Smooth muscle cell (in vitro differentiated cells): ENCODE measurements around the gene ALB. TPM values are rescaled to one million over a fixed set of nuclear protein-coding genes. Genes with fewer than 3 reads are reported as not detected.

ENCODE experiments used
- DNase-seq: peaks from one replicate; lab custom pipeline; 2025; ENCODE audit not compliant: unreplicated experiment; lab: John Stamatoyannopoulos, UW
- H2AFZ ChIP-seq: fragments of 200-600 bp; sonication (generic); 2 replicates; pipeline ENCODE4 v1.6.0; 2016; ENCODE audit warnings: antibody characterized with exemption, low read depth, mild to moderate bottlenecking
- H3F3A ChIP-seq: fragments of 200-600 bp; sonication (generic); 2 replicates; pipeline ENCODE4 v1.6.0; 2017; ENCODE audit warnings: antibody characterized with exemption, low read depth
- H3K27ac ChIP-seq: fragments of 200-600 bp; sonication (generic); 2 replicates; pipeline ENCODE4 v1.5.1; 2016; ENCODE audit warnings: low read depth, mild to moderate bottlenecking
- H3K27me3 ChIP-seq: fragments of 200-600 bp; sonication (generic); 2 replicates; pipeline ENCODE4 v1.6.1; 2016; ENCODE audit warnings: low read depth, mild to moderate bottlenecking
- H3K36me3 ChIP-seq: fragments of 200-600 bp; sonication (generic); 2 replicates; pipeline ENCODE4 v1.5.1; 2016; ENCODE audit warnings: low read depth
- H3K4me1 ChIP-seq: fragments of 200-600 bp; sonication (generic); 2 replicates; pipeline ENCODE4 v1.5.1; 2016; ENCODE audit warnings: low read depth
- H3K4me2 ChIP-seq: fragments of 200-600 bp; sonication (generic); 2 replicates; pipeline ENCODE4 v1.6.0; 2016; ENCODE audit warnings: mild to moderate bottlenecking
- H3K4me3 ChIP-seq: fragments of 200-600 bp; sonication (generic); 2 replicates; pipeline ENCODE4 v1.5.1; 2016; ENCODE audit warnings: mild to moderate bottlenecking
- H3K79me2 ChIP-seq: fragments of 200-600 bp; sonication (generic); 2 replicates; pipeline ENCODE4 v1.6.0; 2016; ENCODE audit warnings: low read depth, mild to moderate bottlenecking
- H3K9ac ChIP-seq: fragments of 200-600 bp; sonication (generic); 2 replicates; pipeline ENCODE4 v1.6.0; 2016; ENCODE audit warnings: low read depth
- H3K9me3 ChIP-seq: fragments of 200-600 bp; sonication (generic); replicated peaks from 2 replicates; pipeline ENCODE4 v1.5.1; 2016; ENCODE audit warnings: low read depth
- H4K20me1 ChIP-seq: fragments of 200-600 bp; sonication (generic); 2 replicates; pipeline ENCODE4 v1.6.0; 2016; ENCODE audit warnings: low read depth
- WGBS: methylation state at CpG from one replicate; pipeline ENCODE4 v1.1.7; 2016; ENCODE audit warnings: low lambda C conversion rate; 5-methylcytosine and 5-hydroxymethylcytosine counted together
- polyA plus RNA-seq: library from polyadenylated mRNA; unstranded; fragments of >200 nt; fragmentation: Nextera tagmentation; extraction: Ambion mirVana; gene quantifications from 2 replicates; pipeline ENCODE4 v1.2.1, GENCODE V29; 2016
- total RNA-seq: library from RNA; depleted of rRNA; stranded (reverse); fragments of >200 nt; gene quantifications from 2 replicates; pipeline ENCODE4 v1.2.3, GENCODE V29; 2014
- TF ChIP-seq, protein P1 (sequence below): fragments of 200-600 bp; sonication (generic); IDR thresholded peaks from 2 replicates; pipeline ENCODE4 v1.5.1; 2017; ENCODE audit warnings: borderline replicate concordance, mild to moderate bottlenecking, antibody characterized with exemption; ENCODE audit not compliant: insufficient read depth, poor library complexity, severe bottlenecking

The ALB gene
- total and polyA plus RNA-seq, 2 experiments from 2014 or later = 0.85 to 4.8 TPM

DNA sequence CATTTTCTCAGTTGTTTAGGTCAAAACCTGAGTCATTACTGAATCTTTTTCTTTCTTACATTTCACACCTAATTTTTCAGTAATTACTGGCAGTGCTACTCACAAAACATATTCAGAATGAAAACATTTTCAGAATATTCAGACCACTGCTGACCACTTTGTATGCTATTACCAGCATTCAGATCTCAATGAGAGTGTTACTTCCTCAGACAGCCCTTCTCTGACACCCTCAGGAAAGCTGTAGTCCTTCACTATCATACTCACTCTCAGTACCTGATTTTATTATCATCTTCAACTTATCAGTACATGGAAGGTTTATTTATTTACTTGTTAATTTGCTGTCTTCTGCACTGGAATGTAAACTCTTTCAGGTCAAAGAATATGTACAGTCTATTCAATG is 12.3 kb upstream of the ALB start:
- Histone ChIP-seq H3K27me3 (no peaks in the 10 kb centered on the region), H3K4me1 (no peaks in the 10 kb centered on the region), H3F3A (no peaks in the 10 kb centered on the region), H3K9ac (no peak overlapping the region), H3K79me2 (no peaks in the 10 kb centered on the region), H3K27ac (no peak overlapping the region), H3K9me3 (no peaks in the 10 kb centered on the region), H3K4me3 (no peak overlapping the region), H4K20me1 (no peaks in the 10 kb centered on the region), H3K4me2 (no peak overlapping the region), H2AFZ (no peak overlapping the region), H3K36me3 (no peaks in the 10 kb centered on the region)
- DNase-seq = no peak
- TF ChIP-seq, protein P1, sequence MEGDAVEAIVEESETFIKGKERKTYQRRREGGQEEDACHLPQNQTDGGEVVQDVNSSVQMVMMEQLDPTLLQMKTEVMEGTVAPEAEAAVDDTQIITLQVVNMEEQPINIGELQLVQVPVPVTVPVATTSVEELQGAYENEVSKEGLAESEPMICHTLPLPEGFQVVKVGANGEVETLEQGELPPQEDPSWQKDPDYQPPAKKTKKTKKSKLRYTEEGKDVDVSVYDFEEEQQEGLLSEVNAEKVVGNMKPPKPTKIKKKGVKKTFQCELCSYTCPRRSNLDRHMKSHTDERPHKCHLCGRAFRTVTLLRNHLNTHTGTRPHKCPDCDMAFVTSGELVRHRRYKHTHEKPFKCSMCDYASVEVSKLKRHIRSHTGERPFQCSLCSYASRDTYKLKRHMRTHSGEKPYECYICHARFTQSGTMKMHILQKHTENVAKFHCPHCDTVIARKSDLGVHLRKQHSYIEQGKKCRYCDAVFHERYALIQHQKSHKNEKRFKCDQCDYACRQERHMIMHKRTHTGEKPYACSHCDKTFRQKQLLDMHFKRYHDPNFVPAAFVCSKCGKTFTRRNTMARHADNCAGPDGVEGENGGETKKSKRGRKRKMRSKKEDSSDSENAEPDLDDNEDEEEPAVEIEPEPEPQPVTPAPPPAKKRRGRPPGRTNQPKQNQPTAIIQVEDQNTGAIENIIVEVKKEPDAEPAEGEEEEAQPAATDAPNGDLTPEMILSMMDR = no peak

DNA sequence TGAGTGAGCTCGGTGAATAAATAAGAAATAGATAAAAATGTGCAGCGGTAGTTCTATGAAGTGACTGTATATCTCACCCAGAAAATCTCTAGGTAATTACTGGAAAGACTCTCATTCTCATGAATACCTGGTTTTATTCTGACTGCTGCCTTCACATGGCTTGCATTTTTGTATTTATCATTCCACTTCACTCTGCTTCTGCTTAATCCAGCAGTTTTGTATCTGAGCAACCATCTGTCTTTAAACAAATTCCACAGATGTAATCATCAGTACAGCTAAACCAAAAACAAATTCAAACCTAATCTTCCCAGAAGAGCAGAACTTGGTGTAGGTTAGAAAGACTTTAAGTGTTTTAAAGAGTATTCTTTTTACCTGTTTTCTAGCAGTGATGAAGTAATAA is 11.2 kb upstream of the ALB start:
- Histone ChIP-seq H3F3A (no peaks in the 10 kb centered on the region), H4K20me1 (no peaks in the 10 kb centered on the region), H3K4me3 (no peak overlapping the region), H3K9ac (no peak overlapping the region), H3K36me3 (no peaks in the 10 kb centered on the region), H3K79me2 (no peaks in the 10 kb centered on the region), H3K4me2 (no peak overlapping the region), H2AFZ (no peak overlapping the region), H3K27me3 (no peaks in the 10 kb centered on the region), H3K9me3 (no peaks in the 10 kb centered on the region), H3K27ac (no peak overlapping the region), H3K4me1 (no peaks in the 10 kb centered on the region)
- TF ChIP-seq, protein P1 = no peak
- WGBS = 88% methylated on average over 2 of the region's 2 CpGs
- DNase-seq = no peak

DNA sequence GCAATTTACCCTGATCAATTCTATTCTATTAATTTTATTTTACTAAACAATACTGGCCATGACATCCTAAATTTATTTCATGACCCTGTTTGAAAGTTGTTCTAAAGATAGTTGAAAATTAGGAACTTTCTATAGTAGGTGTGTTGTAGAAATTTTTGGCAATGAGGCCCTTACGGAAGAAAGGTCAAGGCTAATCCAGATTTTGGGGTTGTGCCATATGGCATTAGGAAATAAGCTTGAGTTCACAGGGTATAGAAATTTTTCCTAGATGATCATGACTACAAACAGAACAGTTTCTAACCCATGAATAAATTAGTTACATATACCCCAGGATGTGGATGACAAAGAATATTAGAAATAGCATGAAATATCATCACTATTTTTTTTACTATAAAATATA is 7.8 kb upstream of the ALB start:
- TF ChIP-seq, protein P1 = no peak
- Histone ChIP-seq H3K9me3 (no peaks in the 10 kb centered on the region), H3F3A (no peaks in the 10 kb centered on the region), H4K20me1 (no peaks in the 10 kb centered on the region), H3K4me2 (no peak overlapping the region), H3K4me1 (no peaks in the 10 kb centered on the region), H3K36me3 (no peaks in the 10 kb centered on the region), H2AFZ (no peak overlapping the region), H3K9ac (no peak overlapping the region), H3K4me3 (no peak overlapping the region), H3K79me2 (no peaks in the 10 kb centered on the region), H3K27me3 (no peaks in the 10 kb centered on the region), H3K27ac (no peak overlapping the region)
- 94% methylated on average over 1 of the region's 1 CpG for WGBS
- DNase-seq = no peak
